ENCODE results near the gene CAPZB. TPM values are rescaled to one million over a fixed set of nuclear protein-coding genes. Genes with fewer than 3 reads are reported as not detected.
A peak's percentile ranks its signal among the peaks of the same experiment; 100 is the strongest.

Gene CAPZB
- polyA plus RNA-seq, 1 donor from 2014 or later: 159 TPM

GRCh38 chr1:19313636-19313959 is 171.7 kb downstream of the CAPZB start:
- no peaks in the 10 kb centered on the region for H3F3A ChIP-seq (ENCODE audit: insufficient read depth, low read length, poor library complexity, severe bottlenecking)
- H3K4me3 ChIP-seq (ENCODE audit: low read length): peak overlapping the region; percentile 98
- no peaks in the 10 kb centered on the region for H3K9me3 ChIP-seq (ENCODE audit: low read length)
- H3K9me2 ChIP-seq (ENCODE audit: insufficient read depth, low read length): no peaks in the 10 kb centered on the region
- H4K20me1 ChIP-seq (ENCODE audit: insufficient read depth): no peaks in the 10 kb centered on the region
- H3K36me3 ChIP-seq (ENCODE audit: insufficient read depth, low read length): no peaks in the 10 kb centered on the region
- H3K27ac ChIP-seq (ENCODE audit: low read length): no peak overlapping the region
- TF ChIP-seq EZH2 (IDR thresholded peaks at IDR 0.05; ENCODE audit: borderline replicate concordance, insufficient read depth, low read length, poor library complexity, severe bottlenecking) (no peak), POLR2AphosphoS5 (IDR thresholded peaks at IDR 0.05) (no peak), EP300 (conservative IDR thresholded peaks at IDR 0.05; ENCODE audit: poor library complexity, severe bottlenecking) (no peak), TAF1 (IDR thresholded peaks at IDR 0.05; ENCODE audit: low read depth) (no peak), SMC3 (conservative IDR thresholded peaks at IDR 0.05; ENCODE audit: poor library complexity) (no peak), CTCF (IDR thresholded peaks at IDR 0.05; ENCODE audit: poor library complexity, severe bottlenecking) (no peak), MXI1 (conservative IDR thresholded peaks at IDR 0.05; ENCODE audit: poor library complexity, severe bottlenecking) (no peak), REST (IDR thresholded peaks at IDR 0.05; ENCODE audit: borderline replicate concordance) (no peak)
- no peak overlapping the region for H2AFZ ChIP-seq (ENCODE audit: low read depth, low read length)
- no peaks in the 10 kb centered on the region for H3K27me3 ChIP-seq (ENCODE audit: insufficient read depth, low read depth, low read length)
- H3K79me2 ChIP-seq (replicated peaks; ENCODE audit: insufficient read depth, low read length): peaks cover 12% of the 10 kb centered on the region
- no peak overlapping the region for H3K4me2 ChIP-seq (ENCODE audit: low read length)
- no peak overlapping the region for H3K9ac ChIP-seq (ENCODE audit: low read length)

- H3K79me2 ChIP-seq (replicated peaks; ENCODE audit: insufficient read depth, low read length): peaks cover 12% of the 10 kb centered on the region
- H3K36me3 ChIP-seq (ENCODE audit: insufficient read depth, low read length): no peaks in the 10 kb centered on the region
- no peaks in the 10 kb centered on the region for H4K20me1 ChIP-seq (ENCODE audit: insufficient read depth)
- H3K27me3 ChIP-seq (ENCODE audit: insufficient read depth, low read depth, low read length): no peaks in the 10 kb centered on the region
- TF ChIP-seq SMC3 (conservative IDR thresholded peaks at IDR 0.05; ENCODE audit: poor library complexity) (no peak), MXI1 (conservative IDR thresholded peaks at IDR 0.05; ENCODE audit: poor library complexity, severe bottlenecking) (no peak), CTCF (IDR thresholded peaks at IDR 0.05; ENCODE audit: poor library complexity, severe bottlenecking) (no peak), EP300 (conservative IDR thresholded peaks at IDR 0.05; ENCODE audit: poor library complexity, severe bottlenecking) (no peak), POLR2AphosphoS5 (IDR thresholded peaks at IDR 0.05) (no peak), RAD21 (conservative IDR thresholded peaks at IDR 0.05) (no peak), REST (IDR thresholded peaks at IDR 0.05; ENCODE audit: borderline replicate concordance) (no peak), EZH2 (IDR thresholded peaks at IDR 0.05; ENCODE audit: borderline replicate concordance, insufficient read depth, low read length, poor library complexity, severe bottlenecking) (no peak), TAF1 (IDR thresholded peaks at IDR 0.05; ENCODE audit: low read depth) (no peak)
- peak overlapping the region; percentile 98 for H3K4me3 ChIP-seq (ENCODE audit: low read length)
- H3K9ac ChIP-seq (ENCODE audit: low read length): peak overlapping the region; percentile 90
- H3K27ac ChIP-seq (ENCODE audit: low read length): peak overlapping the region; percentile 28
- H3K9me2 ChIP-seq (ENCODE audit: insufficient read depth, low read length): no peaks in the 10 kb centered on the region
- H3K4me2 ChIP-seq (ENCODE audit: low read length): peak overlapping the region; percentile 88
- H2AFZ ChIP-seq (ENCODE audit: low read depth, low read length): peak overlapping the region; percentile 40
- no peaks in the 10 kb centered on the region for H3K9me3 ChIP-seq (ENCODE audit: low read length)
- no peaks in the 10 kb centered on the region for H3F3A ChIP-seq (ENCODE audit: insufficient read depth, low read length, poor library complexity, severe bottlenecking)
These were observed 172.3 kb downstream of the CAPZB start for GRCh38 chr1:19312782-19313635.
